ENCODE data around the gene ZNF644. TPM values are rescaled to one million over a fixed set of nuclear protein-coding genes. Genes with fewer than 3 reads are reported as not detected.

The ZNF644 gene
- total RNA-seq, 1 experiment from 2014 or later, result 55.9 TPM

- TF ChIP-seq ZNF274 (IDR thresholded peaks at IDR 0.05; ENCODE audit: low read depth, low read length) (no peak), ELF1 (IDR thresholded peaks at IDR 0.05; ENCODE audit: borderline replicate concordance, low read depth) (no peak), MAX (IDR thresholded peaks at IDR 0.05) (no peak), JUND (IDR thresholded peaks at IDR 0.05) (no peak), TCF7L2 (IDR thresholded peaks at IDR 0.05; ENCODE audit: borderline replicate concordance, extremely low read depth, insufficient read depth, insufficient read length) (no peak), CTCF (IDR thresholded peaks at IDR 0.05 in 2 of 3, conservative IDR thresholded peaks at IDR 0.05 in 1 of 3; ENCODE audit: borderline replicate concordance in 1 of 3, insufficient read depth in 1 of 3, low read depth in 2 of 3, low read length in 2 of 3) (no peak), ATF3 (IDR thresholded peaks at IDR 0.05) (no peak), ZFX (IDR thresholded peaks at IDR 0.05) (no peak), SIN3A (IDR thresholded peaks at IDR 0.05; ENCODE audit: low read depth) (no peak), FOSL1 (IDR thresholded peaks at IDR 0.05; ENCODE audit: low read depth) (no peak), CBX3 (IDR thresholded peaks at IDR 0.05; ENCODE audit: low read depth) (no peak), EGR1 (IDR thresholded peaks at IDR 0.05; ENCODE audit: low read depth) (no peak), ZBTB33 (IDR thresholded peaks at IDR 0.05; ENCODE audit: extremely low read depth, insufficient replicate concordance, low read length) (no peak)
- peaks cover 9 to 28% of the 10 kb centered on the region in 2 experiments for H3K4me1 ChIP-seq (ENCODE audit: control insufficient read depth in 1 of 2, insufficient read depth in 2 of 2, low read length in 2 of 2)
- H3K36me3 ChIP-seq (ENCODE audit: control insufficient read depth in 1 of 2, insufficient read depth in 2 of 2, low read length in 2 of 2), result no peaks in the 10 kb centered on the region
- no TSS peak for BruUV-seq (replicated peaks)
- H2AFZ ChIP-seq (ENCODE audit: low read depth, low read length, poor library complexity, severe bottlenecking), result no peak overlapping the region
- DNase-seq (ENCODE audit: low read depth, low spot score) (no peak), ATAC-seq (no peak)
- no peak overlapping the region for H3K4me2 ChIP-seq (ENCODE audit: low read length)
- no peak overlapping the region for H3K4me3 ChIP-seq (replicated peaks in 1 of 2; ENCODE audit: low read depth in 1 of 2, low read length in 2 of 2)
- peaks cover 100% of the 10 kb centered on the region for H3K79me2 ChIP-seq (ENCODE audit: insufficient read depth, low read length)
- H3K9me2 ChIP-seq (ENCODE audit: insufficient read depth), result no peaks in the 10 kb centered on the region
- H3K27ac ChIP-seq (ENCODE audit: low read depth, low read length), result no peak overlapping the region
- RAD21 ChIA-PET (ENCODE audit: low non-redundant PET in 1 of 2, low total read pairs in 2 of 2, uncharacterized antibody in 2 of 2, unreplicated experiment in 2 of 2), result no interaction called here
- intact Hi-C loops (cut with micrococcal nuclease), result no loop called here
- H4K20me1 ChIP-seq (ENCODE audit: insufficient read depth), result peaks cover 29% of the 10 kb centered on the region; the same call in 1 of the 2 replicates
- POLR2A ChIA-PET, result interaction anchor here (1.2 kb wide), 1 partner anchor 10 kb away, joined by 6 read pairs; the partner anchor contains the start of gene ZNF644
- CTCF ChIA-PET, result no interaction called here
- no peak overlapping the region for H3K9ac ChIP-seq (ENCODE audit: low read length)
- H3K27me3 ChIP-seq (ENCODE audit: insufficient read depth, low read length), result no peaks in the 10 kb centered on the region
- H3K9me3 ChIP-seq (ENCODE audit: control insufficient read depth in 1 of 2, insufficient read depth in 1 of 2, low read depth in 1 of 2, low read length in 2 of 2), result no peaks in the 10 kb centered on the region
Measured at GRCh38 chr1:91012196-91012595, 9.6 kb downstream of the ZNF644 start.
